Spleen (tissue), 11 donors: Measurements from ENCODE around the gene SPIN1. TPM values are rescaled to one million over a fixed set of nuclear protein-coding genes. Genes with fewer than 3 reads are reported as not detected.

Experiments used
- DNase-seq: peaks from one replicate; pipeline ENCODE4 v3.0.0-alpha.2; 2020
- H3K27ac ChIP-seq, 8 donors: fragments of 200-600 bp; sonication (generic) in 7 of 8; 1 replicate in 4 of 8; 2 replicates in 4 of 8; pipeline versions ENCODE4 v1.5.0 to v1.8.0; 2016 to 2021; ENCODE audit warnings: inconsistent platforms in 4 of 8, mild to moderate bottlenecking in 4 of 8, moderate library complexity in 1 of 8
- H3K27me3 ChIP-seq, 7 donors: fragments of 200-600 bp; sonication (generic) in 6 of 7; replicated peaks in 1 of 7; 1 replicate in 4 of 7; 2 replicates in 3 of 7; pipeline versions ENCODE4 v1.5.0 to v1.8.0; 2016 to 2021; ENCODE audit warnings: inconsistent platforms in 3 of 7, mild to moderate bottlenecking in 1 of 7
- H3K36me3 ChIP-seq, 6 donors: fragments of 200-600 bp; sonication (generic) in 5 of 6; 1 replicate in 4 of 6; 2 replicates in 2 of 6; pipeline versions ENCODE4 v1.5.0 to v1.8.0; 2016 to 2021; ENCODE audit warnings: inconsistent platforms in 2 of 6
- H3K4me1 ChIP-seq, 6 donors: fragments of 200-600 bp; sonication (generic) in 5 of 6; 1 replicate in 3 of 6; 2 replicates in 3 of 6; pipeline versions ENCODE4 v1.5.0 to v1.8.0; 2016 to 2021; ENCODE audit warnings: inconsistent platforms in 3 of 6
- H3K4me3 ChIP-seq, 8 donors: fragments of 200-600 bp; sonication (generic) in 7 of 8; 1 replicate in 4 of 8; 2 replicates in 4 of 8; pipeline versions ENCODE4 v1.5.0 to v1.8.0; 2016 to 2021; ENCODE audit warnings: inconsistent platforms in 4 of 8, mild to moderate bottlenecking in 4 of 8, moderate library complexity in 2 of 8
- H3K9me3 ChIP-seq, 8 donors: fragments of 200-600 bp; sonication (generic) in 7 of 8; 1 replicate in 4 of 8; 2 replicates in 4 of 8; pipeline versions ENCODE4 v1.5.0 to v1.8.0; 2016 to 2021; ENCODE audit warnings: inconsistent platforms in 4 of 8
- POLR2A ChIP-seq, 3 donors: fragments of 450-650 bp; IDR thresholded peaks; one replicate each; pipeline ENCODE4 v1.5.1; 2017; ENCODE audit warnings: antibody characterized with exemption in 3 of 3, mild to moderate bottlenecking in 1 of 3
- POLR2AphosphoS5 ChIP-seq, 3 donors: sonication (generic); formaldehyde crosslinking; IDR thresholded peaks; one replicate each; pipeline ENCODE4 v1.5.1; 2017; ENCODE audit warnings: antibody characterized with exemption in 3 of 3
- WGBS, 5 donors: extraction: QIAGEN DNeasy Blood & Tissue Kit in 3 of 5; methylation state at CpG; one replicate each; pipeline versions ENCODE4 v1.1.5 to v1.1.7; 2013 to 2018; 5-methylcytosine and 5-hydroxymethylcytosine counted together
- intact Hi-C: fragments of 100-400 bp; cut with DNase I; formaldehyde crosslinking; loops from one replicate; pipeline ENCODE4 v1.15.0; 2023; ENCODE audit warnings: low total_unique reads
- polyA plus RNA-seq, 3 donors: library from polyadenylated mRNA; stranded (reverse); fragments of 200-250 nt; gene quantifications; one replicate each; pipeline ENCODE4 v1.2.1, GENCODE V29; 2013
- total RNA-seq, 7 donors: library from RNA; depleted of rRNA in 3 of 7; stranded (reverse); fragments of >200 nt in 3 of 7; fragmentation: NEBNext Ultra II Directional in 4 of 7; extraction: Animal tissue kit (Norgen Biotek cat#: 25700) in 4 of 7; gene quantifications; one replicate each; pipeline versions ENCODE4 v1.1.0 to v1.2.1, GENCODE V29; 2016 to 2021
- TF ChIP-seq, protein P1 (sequence below), 11 experiments: fragments of 200-600 bp in 7 of 11; fragments of 450-650 bp in 4 of 11; sonication (generic) in 4 of 11; IDR thresholded peaks in 8 of 11; conservative IDR thresholded peaks in 3 of 11; 1 replicate in 7 of 11; 2 replicates in 4 of 11; pipeline versions ENCODE4 v1.4.0 to v1.8.0; 2016 to 2021; ENCODE audit warnings: antibody characterized with exemption in 11 of 11, inconsistent platforms in 4 of 11, mild to moderate bottlenecking in 1 of 11
- donor health status: healthy with polysubstance abuse.
- donor health status: DM: no; HTN: no; CAD: no; lungs with moderate emphysema.
- donor health status: DM: no; HTN: no; CAD: no.
- donor health status: Bipolar disorder and iron deficiency.
- donor health status: healthy.
- donor health status: DM: no; HTN: no; CAD: no.
- donor health status: DM: yes; HTN: yes; CAD: no.

SPIN1 gene
- total and polyA plus RNA-seq, 10 donors, result 12.6 to 55.1 (median 42.9) TPM

DNA sequence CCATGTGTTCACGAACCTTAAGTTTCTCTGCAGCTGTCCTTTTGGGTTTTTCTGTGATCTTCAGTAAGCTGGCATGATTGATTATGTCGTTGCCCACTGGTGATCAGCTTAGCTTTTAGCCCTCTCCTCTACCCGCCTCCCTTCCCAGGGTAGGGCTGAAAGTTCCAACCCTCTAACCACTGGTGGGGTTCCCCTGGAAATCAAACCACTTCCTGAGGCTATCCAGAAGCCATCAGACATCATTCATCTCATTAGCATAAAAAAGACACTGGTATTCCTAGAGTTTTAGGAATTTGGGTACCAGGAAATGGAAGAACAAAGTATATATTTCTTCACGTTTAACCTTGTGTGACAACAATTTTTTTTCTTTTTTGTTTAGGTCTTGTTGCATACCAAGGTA, 29.8 kb downstream of the SPIN1 start:
- H3K4me3 ChIP-seq, result no peak overlapping the region
- H3K27ac ChIP-seq, result no peak overlapping the region
- H3K27me3 ChIP-seq, result no peaks in the 10 kb centered on the region
- intact Hi-C loops, result no loop called here
- no peak for DNase-seq
- 78 to 96% (median 83%) methylated on average over 4 of the region's 4 CpGs for WGBS, 5 donors
- peaks cover 14 to 82% (median 61%) of the 10 kb centered on the region in 8 donors for H3K9me3 ChIP-seq
- no peaks in the 10 kb centered on the region for H3K4me1 ChIP-seq
- H3K36me3 ChIP-seq, result peaks cover 0 to 91% (median 11%) of the 10 kb centered on the region in 6 donors
- TF ChIP-seq POLR2AphosphoS5 (IDR thresholded peaks at IDR 0.05) (no peak), POLR2A (IDR thresholded peaks at IDR 0.05) (no peak)
- TF ChIP-seq, protein P1, sequence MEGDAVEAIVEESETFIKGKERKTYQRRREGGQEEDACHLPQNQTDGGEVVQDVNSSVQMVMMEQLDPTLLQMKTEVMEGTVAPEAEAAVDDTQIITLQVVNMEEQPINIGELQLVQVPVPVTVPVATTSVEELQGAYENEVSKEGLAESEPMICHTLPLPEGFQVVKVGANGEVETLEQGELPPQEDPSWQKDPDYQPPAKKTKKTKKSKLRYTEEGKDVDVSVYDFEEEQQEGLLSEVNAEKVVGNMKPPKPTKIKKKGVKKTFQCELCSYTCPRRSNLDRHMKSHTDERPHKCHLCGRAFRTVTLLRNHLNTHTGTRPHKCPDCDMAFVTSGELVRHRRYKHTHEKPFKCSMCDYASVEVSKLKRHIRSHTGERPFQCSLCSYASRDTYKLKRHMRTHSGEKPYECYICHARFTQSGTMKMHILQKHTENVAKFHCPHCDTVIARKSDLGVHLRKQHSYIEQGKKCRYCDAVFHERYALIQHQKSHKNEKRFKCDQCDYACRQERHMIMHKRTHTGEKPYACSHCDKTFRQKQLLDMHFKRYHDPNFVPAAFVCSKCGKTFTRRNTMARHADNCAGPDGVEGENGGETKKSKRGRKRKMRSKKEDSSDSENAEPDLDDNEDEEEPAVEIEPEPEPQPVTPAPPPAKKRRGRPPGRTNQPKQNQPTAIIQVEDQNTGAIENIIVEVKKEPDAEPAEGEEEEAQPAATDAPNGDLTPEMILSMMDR (IDR thresholded peaks at IDR 0.05 in 8 of 11, conservative IDR thresholded peaks at IDR 0.05 in 3 of 11), result no peak

DNA sequence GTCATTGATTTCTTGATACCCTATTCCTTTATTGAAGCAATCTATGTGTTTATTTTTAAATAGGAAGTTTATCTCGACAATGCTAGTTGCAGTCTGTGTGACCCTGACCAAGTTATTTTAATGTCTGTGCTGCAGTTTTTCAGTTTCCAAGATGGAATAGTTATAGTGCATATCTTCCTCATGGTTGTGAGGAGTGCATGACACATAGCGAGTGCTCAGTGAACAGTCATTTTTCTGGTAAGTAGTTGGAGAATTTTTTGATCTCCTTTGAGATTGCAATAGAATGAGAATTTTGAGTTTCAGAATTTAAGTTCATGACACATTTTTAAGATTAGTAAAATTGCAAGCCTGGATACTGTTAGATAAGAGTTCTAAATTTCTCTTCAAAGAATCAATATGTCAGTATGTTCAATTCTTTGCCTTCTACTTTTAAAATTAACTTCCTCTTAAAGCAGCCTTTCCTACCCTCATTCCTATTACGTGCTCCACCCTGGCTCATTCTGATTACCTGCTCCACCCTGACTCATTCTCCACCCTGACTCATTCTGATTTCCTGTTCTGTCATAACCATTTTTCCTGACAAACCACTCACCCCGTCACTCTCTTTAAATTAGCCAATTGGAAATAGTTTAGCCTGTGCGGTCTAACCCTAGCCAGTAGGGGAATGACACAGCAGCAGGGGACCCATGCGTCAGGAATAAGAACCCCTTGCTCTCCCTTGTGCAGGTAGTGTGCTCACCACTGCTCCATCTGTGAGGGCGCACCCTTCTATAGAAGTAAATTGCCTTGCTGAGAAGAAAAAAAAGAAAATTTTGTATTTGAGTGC, 30.7 kb downstream of the SPIN1 start:
- no peak for TF ChIP-seq POLR2A (IDR thresholded peaks at IDR 0.05)
- 77 to 86% (median 80%) methylated on average over 7 of the region's 7 CpGs for WGBS, 5 donors
- Histone ChIP-seq H3K36me3 (peaks cover 0 to 82% (median 11%) of the 10 kb centered on the region in 6 donors), H3K27me3 (no peaks in the 10 kb centered on the region), H3K9me3 (peaks cover 12 to 73% (median 52%) of the 10 kb centered on the region in 8 donors), H3K27ac (no peak overlapping the region), H3K4me1 (no peaks in the 10 kb centered on the region), H3K4me3 (no peak overlapping the region)
- intact Hi-C loops, result no loop called here
- DNase-seq, result no peak

DNA sequence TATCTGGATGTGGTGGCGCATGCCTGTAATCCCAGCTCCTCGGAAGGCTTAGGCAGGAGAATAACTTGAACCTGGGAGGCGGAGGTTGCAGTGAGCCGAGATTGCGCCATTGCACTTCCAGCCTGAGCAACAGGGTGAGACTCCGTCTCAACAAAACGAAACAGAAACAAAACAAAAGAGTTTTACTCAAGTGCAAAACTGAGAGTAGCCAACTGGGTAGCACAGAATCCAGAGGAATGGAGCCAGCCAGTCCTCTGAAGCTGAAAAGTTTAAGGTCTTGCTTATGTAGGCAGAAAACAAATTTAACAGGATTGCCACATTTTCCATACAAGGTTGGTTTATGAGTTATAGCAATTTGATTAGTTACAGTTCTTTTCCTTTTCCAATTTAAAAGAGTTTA, 32.0 kb downstream of the SPIN1 start:
- H3K4me1 ChIP-seq, result peaks cover 0 to 3% (median 0%) of the 10 kb centered on the region in 6 donors
- TF ChIP-seq POLR2A (IDR thresholded peaks at IDR 0.05), result no peak
- TF ChIP-seq POLR2AphosphoS5 (IDR thresholded peaks at IDR 0.05), result no peak
- TF ChIP-seq, protein P1 (IDR thresholded peaks at IDR 0.05 in 8 of 11, conservative IDR thresholded peaks at IDR 0.05 in 3 of 11), result no peak
- H3K9me3 ChIP-seq, result peaks cover 9 to 60% (median 40%) of the 10 kb centered on the region in 8 donors
- no peak overlapping the region for H3K27ac ChIP-seq
- no peaks in the 10 kb centered on the region for H3K27me3 ChIP-seq
- intact Hi-C loops, result no loop called here
- DNase-seq, result no peak
- WGBS, 5 donors, result 81 to 96% (median 90%) methylated on average over 7 of the region's 7 CpGs
- H3K4me3 ChIP-seq, result no peak overlapping the region
- peaks cover 0 to 73% (median 11%) of the 10 kb centered on the region in 6 donors for H3K36me3 ChIP-seq

DNA sequence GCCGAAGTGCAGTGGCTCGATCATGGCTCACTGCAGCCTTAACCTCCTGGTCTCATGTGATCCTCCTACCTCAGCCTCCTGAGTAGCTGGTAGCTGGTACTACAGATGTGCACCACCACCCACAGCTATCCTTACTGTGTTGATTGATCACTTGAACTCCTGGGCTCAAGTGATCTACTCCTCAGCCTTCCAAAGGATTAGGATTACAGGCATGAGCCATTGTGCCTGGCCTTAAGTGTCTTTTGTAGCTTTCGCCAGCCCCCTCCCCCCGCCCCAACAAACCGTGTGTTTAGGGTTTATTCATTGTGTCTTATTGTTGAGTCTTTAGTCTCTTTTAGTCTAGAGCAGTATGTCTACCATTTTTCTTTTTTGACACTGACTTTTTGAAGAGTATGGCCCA, 33.1 kb downstream of the SPIN1 start:
- Histone ChIP-seq H3K27me3 (no peaks in the 10 kb centered on the region), H3K36me3 (peaks cover 0 to 65% (median 11%) of the 10 kb centered on the region in 6 donors), H3K4me1 (peaks cover 0 to 14% (median 7%) of the 10 kb centered on the region in 6 donors), H3K4me3 (no peak overlapping the region), H3K27ac (no peak overlapping the region), H3K9me3 (peaks cover 9 to 49% (median 37%) of the 10 kb centered on the region in 8 donors)
- DNase-seq, result no peak
- 95 to 98% (median 97%) methylated on average over 5 of the region's 5 CpGs for WGBS, 5 donors
- intact Hi-C loops, result no loop called here
- TF ChIP-seq, protein P1 (IDR thresholded peaks at IDR 0.05 in 8 of 11, conservative IDR thresholded peaks at IDR 0.05 in 3 of 11), result no peak
